AG04449 (cell line): ENCODE results near the gene RPL23.

Source experiments
- CTCF ChIA-PET: fragments of 350-600 bp; formaldehyde crosslinking; extraction: SDS; loops from one replicate; lab custom pipeline; 2021; ENCODE audit warnings: antibody characterized with exemption; lab: Yijun Ruan, JAX
- POLR2A ChIA-PET: fragments of 400-600, 350-600 bp; formaldehyde crosslinking; extraction: SDS; loops from one replicate; lab custom pipeline; 2020; ENCODE audit warnings: antibody characterized with exemption, inconsistent platforms; lab: Yijun Ruan, JAX
- DNase-seq: peaks from one replicate; pipeline ENCODE4 v3.0.0-alpha.2; 2010; ENCODE audit warnings: low read depth, low spot score
- H3K4me3 ChIP-seq: 2 replicates; pipeline ENCODE4 v1.5.1; 2011; ENCODE audit warnings: low read depth, mild to moderate bottlenecking, control low read depth, low read length
- TF ChIP-seq, protein P1 (sequence below): IDR thresholded peaks from one replicate; pipeline ENCODE4 v1.5.1; 2011; ENCODE audit warnings: mild to moderate bottlenecking, moderate library complexity, low read length, control low read depth, inconsistent platforms; ENCODE audit not compliant: insufficient read depth; ENCODE audit errors: missing control alignments

The RPL23 gene

DNA sequence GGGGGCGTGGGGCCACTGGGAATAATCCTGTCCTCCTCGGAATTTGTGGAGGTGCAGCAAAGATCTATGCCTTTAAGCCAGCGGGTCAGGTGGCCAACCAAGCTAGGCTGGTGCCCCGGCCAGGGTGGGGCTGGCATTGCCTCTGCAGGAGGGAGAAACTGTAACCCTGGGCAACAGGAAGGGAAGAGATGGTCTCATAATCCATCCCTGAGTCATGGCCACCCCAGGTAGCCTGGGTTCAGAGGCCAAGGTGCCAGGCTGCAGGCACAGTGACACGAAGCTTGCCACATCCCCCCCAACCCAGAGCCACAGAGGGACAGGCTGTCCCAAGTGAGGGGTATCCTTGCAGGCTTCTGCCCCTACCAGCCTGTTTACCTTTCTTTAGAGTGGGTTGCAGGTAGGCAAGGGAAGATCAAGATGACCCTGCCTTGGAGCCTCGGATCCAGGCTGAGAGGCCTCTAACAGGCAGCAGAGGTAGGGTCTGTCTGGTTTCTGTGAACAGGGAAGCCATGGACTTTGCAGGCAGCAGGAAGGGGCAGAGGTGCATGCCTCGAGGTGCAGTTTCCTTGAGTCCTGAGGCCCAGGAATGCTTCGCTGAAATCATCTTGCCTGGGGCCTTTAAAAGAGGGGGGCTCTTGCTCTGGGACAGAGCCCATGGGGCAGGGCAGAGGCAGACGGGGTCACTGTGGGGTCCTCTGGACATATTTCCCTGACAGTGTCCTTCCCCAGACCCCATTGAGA, 20.3 kb upstream of the RPL23 start:
- TF ChIP-seq, protein P1, sequence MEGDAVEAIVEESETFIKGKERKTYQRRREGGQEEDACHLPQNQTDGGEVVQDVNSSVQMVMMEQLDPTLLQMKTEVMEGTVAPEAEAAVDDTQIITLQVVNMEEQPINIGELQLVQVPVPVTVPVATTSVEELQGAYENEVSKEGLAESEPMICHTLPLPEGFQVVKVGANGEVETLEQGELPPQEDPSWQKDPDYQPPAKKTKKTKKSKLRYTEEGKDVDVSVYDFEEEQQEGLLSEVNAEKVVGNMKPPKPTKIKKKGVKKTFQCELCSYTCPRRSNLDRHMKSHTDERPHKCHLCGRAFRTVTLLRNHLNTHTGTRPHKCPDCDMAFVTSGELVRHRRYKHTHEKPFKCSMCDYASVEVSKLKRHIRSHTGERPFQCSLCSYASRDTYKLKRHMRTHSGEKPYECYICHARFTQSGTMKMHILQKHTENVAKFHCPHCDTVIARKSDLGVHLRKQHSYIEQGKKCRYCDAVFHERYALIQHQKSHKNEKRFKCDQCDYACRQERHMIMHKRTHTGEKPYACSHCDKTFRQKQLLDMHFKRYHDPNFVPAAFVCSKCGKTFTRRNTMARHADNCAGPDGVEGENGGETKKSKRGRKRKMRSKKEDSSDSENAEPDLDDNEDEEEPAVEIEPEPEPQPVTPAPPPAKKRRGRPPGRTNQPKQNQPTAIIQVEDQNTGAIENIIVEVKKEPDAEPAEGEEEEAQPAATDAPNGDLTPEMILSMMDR = no peak
- no peak for DNase-seq
- peak overlapping the region; percentile 99 for H3K4me3 ChIP-seq
- ChIA-PET POLR2A (interaction anchor here (0.5 to 1.4 kb wide), 5 partner anchors 10 to 274 kb away, joined by 3 to 5 read pairs (median 4); no protein-coding TSS in a partner anchor), CTCF (interaction anchor here (1.2 to 1.6 kb wide), 3 partner anchors 10 to 301 kb away, joined by 3 to 4 read pairs (median 4); no protein-coding TSS in a partner anchor)

DNA sequence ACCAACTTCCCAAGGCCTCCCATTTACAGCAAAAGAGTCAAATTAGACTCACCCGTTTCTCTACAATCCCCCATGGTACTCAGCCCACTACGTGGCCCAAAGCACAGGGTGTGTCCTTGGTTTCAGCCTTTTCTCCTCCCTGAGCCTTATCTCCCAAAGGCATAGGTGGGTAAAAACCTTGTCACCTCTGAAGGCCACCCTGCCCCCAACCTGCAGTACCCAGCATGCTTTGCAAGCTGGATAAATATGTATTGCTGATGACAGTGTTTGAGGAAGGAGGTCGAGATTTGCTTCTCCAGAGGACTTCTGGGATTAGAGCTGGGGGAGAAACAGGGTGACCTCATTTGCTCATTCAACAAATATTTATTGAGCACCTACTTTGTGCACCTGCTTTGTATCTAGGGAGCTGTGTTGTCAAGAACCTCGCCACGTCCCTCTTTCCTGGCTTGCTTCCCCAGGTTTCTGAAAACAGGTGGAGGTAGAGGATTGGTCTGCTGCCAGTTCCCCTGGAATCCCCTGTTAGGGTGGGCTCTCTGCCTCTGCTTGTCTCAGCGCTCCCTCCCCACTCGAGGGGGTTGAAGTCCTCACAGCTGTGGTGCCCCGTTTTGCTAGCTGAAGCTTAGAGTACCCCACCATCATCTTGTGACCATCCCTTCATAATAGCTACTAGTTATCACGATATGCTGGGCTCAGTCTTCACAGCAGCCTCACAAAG, 19.3 kb upstream of the RPL23 start:
- ChIA-PET POLR2A (interaction anchor here (0.6 to 4.6 kb wide), 6 partner anchors 8 to 327 kb away, joined by 3 to 37 read pairs (median 4); partner anchors contain the start of genes RPL19 and RPL23), CTCF (interaction anchor here (0.7 to 1.6 kb wide), 5 partner anchors 9 to 302 kb away, joined by 3 to 7 read pairs (median 4); no protein-coding TSS in a partner anchor)
- TF ChIP-seq, protein P1 = no peak
- no peak for DNase-seq
- peak overlapping the region; percentile 99 for H3K4me3 ChIP-seq

DNA sequence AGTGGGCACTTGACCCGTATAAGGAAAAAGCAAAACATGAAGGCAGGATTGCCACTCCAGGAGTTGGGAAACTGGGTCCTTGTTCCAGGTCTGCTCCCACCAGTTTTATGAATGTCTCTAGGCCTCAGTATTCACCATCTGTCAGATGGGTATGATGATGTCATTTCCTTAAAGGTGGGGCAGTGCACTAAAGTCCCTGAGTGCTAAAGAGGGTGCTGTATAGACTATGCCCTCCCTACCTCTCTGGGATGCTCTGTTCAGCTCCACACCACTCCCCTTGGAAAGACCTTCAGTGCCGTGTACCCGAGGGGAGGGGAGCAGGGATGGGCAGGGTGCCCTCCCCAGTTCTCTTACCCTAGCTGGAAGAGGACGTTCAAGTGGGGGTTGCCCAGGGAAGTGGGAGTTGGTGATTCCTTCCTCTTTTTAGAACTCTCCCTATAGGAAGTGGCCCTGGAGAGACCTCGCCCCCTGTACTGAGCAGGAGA, 18.5 kb upstream of the RPL23 start:
- H3K4me3 ChIP-seq = peak overlapping the region; percentile 99
- TF ChIP-seq, protein P1 = no peak
- ChIA-PET POLR2A (interaction anchor here (0.6 to 4.6 kb wide), 4 partner anchors 9 to 64 kb away, joined by 3 to 37 read pairs (median 6); no protein-coding TSS in a partner anchor), CTCF (interaction anchor here (0.7 to 2.0 kb wide), 4 partner anchors 10 to 303 kb away, joined by 3 to 8 read pairs (median 6); no protein-coding TSS in a partner anchor)
- no peak for DNase-seq

DNA sequence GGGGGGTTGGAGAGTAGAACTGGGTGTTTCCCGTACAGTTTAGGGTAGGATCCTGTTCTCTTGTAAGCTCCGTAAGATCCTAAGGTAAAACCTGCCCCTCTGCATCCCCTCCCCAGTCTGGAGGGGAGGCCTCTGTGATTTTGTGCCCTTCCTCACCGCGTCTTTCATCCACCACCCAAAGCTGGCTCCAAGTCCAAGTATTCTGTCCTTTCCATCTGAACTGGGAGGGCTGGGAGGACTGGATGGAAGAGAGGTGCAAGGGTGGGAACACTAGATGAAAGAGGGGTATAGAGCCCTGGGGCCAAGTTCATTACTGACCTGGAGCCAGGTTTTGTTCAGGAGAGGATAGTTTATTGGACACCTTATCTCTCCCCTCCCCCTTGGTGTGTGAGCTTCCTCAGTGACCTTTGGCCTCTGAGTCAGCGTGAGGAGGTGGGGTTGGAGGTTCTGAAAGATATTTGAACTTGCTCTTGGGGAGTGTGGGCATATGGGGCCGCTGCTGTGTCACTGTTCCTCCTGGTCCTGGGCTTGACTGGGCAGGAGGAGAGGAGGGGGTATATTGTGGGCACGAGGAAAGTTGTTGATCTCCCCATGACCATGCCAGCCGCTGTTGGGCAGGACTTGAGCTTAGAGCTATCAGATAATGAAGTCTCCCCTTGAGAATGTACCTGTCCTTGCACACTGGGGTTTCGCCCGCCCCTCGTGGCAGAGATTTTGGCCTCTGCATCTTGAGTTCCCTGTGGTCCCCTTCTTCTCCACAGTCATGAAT, 17.9 kb upstream of the RPL23 start:
- no peak for DNase-seq
- peak overlapping the region; percentile 99 for H3K4me3 ChIP-seq
- ChIA-PET POLR2A (interaction anchor here (0.6 to 5.0 kb wide), 9 partner anchors 10 to 282 kb away, joined by 3 to 57 read pairs (median 8); partner anchors contain the start of genes CWC25, PSMB3 and RPL23), CTCF (interaction anchor here (0.7 to 2.2 kb wide), 4 partner anchors 10 to 281 kb away, joined by 3 to 12 read pairs (median 6); no protein-coding TSS in a partner anchor)
- TF ChIP-seq, protein P1 = no peak

DNA sequence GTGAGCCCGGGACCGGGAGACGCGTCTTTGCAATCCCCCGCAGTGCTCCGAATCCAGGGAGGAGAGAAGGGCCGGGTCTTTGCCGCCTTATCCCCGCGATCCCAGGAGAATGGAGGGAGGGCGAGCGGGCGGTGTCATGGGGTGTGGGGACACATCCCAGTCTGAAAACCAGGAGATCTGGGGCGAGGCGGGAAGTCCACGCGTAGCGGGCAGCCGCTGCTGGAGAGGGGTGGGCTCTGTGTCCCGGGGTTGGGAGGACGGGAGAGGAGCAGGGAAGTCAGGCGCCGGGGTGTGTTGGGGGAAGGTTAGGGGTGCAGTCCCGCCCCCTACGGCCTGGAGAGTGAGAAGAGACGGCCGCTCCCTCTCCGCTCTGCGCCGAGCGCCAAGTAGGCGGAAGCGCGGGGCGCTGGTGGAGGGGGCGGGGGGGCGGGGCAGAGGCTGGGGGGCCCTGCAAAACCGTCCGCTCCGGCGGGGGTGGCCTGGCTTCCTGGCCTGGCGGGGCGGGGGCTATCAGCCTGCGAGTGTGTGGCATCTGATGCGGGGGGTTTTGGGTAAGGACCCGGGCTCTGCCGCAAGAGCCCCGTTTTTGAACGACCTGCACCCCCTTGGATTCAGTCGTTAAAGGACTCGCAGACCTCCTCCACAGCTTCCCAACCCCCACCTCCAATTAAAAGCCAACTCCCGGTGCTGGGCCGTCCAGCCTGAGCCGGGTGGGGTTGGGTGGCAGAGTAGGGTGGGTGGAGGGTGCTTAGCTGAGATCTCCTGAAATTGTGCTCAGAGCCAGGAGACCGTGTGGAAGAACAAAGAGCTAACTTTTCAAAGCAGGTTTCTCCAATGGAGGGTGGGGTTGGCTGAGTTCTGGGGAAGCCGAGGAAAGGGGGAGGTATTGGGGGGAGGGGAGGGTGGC, 17.0 kb upstream of the RPL23 start:
- ChIA-PET CTCF (interaction anchor here (0.7 to 2.2 kb wide), 4 partner anchors 11 to 282 kb away, joined by 3 to 12 read pairs (median 6); no protein-coding TSS in a partner anchor), POLR2A (interaction anchor here (0.7 to 5.0 kb wide), 16 partner anchors 10 to 283 kb away, joined by 3 to 57 read pairs (median 7); partner anchors contain the start of genes CWC25, PIP4K2B, PSMB3 and RPL23)
- DNase-seq = no peak
- H3K4me3 ChIP-seq = peak overlapping the region; percentile 99
- TF ChIP-seq, protein P1 = no peak
